Osteocyte (in vitro differentiated cells): Measurements from ENCODE around the gene MLLT3. TPM values are rescaled to one million over a fixed set of nuclear protein-coding genes. Genes with fewer than 3 reads are reported as not detected.

Source experiments
- DNase-seq: peaks from one replicate; pipeline ENCODE4 v3.0.0; 2021; ENCODE audit warnings: mixed read lengths; ENCODE audit not compliant: unreplicated experiment; ENCODE audit errors: extremely low spot score
- H3K27ac Mint-ChIP-seq: one replicate; pipeline ENCODE4 v1.8.0; 2021; ENCODE audit warnings: mild to moderate bottlenecking, mixed read lengths; ENCODE audit not compliant: unreplicated experiment
- H3K27me3 Mint-ChIP-seq: one replicate; pipeline ENCODE4 v1.8.0; 2021; ENCODE audit warnings: mixed read lengths; ENCODE audit not compliant: unreplicated experiment
- H3K36me3 Mint-ChIP-seq: one replicate; pipeline ENCODE4 v1.8.0; 2021; ENCODE audit warnings: mixed read lengths; ENCODE audit not compliant: unreplicated experiment
- H3K4me1 Mint-ChIP-seq: one replicate; pipeline ENCODE4 v1.8.0; 2021; ENCODE audit warnings: mixed read lengths; ENCODE audit not compliant: unreplicated experiment
- H3K4me3 Mint-ChIP-seq: one replicate; pipeline ENCODE4 v1.8.0; 2021; ENCODE audit warnings: mild to moderate bottlenecking, moderate library complexity, mixed read lengths; ENCODE audit not compliant: unreplicated experiment
- H3K9me3 Mint-ChIP-seq: one replicate; pipeline ENCODE4 v1.8.0; 2021; ENCODE audit warnings: mixed read lengths; ENCODE audit not compliant: unreplicated experiment
- total RNA-seq: library from RNA; stranded (reverse); gene quantifications from 2 replicates; pipeline ENCODE4 v1.2.1, GENCODE V29; 2021
- TF ChIP-seq, protein P1 (sequence below): fragments of 200-600 bp; sonication (generic); IDR thresholded peaks from 2 replicates; pipeline ENCODE4 v1.5.0; 2021; ENCODE audit warnings: antibody characterized with exemption, mild to moderate bottlenecking, moderate library complexity

Gene MLLT3
- total RNA-seq, 1 donor from 2014 or later, result 19.5 TPM

DNA sequence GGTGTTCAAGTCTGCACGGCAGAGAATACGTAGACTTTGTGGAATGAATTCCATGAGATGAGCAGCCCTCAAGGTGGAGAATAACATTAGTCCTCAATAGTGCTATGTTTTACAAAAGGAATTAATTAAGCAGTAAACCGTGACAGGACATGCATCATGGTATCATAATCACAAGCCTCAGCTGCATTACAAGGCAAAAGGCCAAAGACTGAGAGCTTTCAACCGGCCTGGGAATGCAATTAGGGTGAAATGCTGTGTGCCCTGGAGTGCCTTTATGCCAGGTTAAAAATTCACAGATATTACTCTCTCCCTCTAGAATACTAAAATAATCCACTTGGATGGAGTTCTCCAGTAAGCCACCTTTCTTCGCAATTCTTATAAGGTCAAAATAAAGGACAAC is 270.6 kb downstream of the MLLT3 start:
- H3K36me3 Mint-ChIP-seq, result peaks cover 22% of the 10 kb centered on the region
- no peaks in the 10 kb centered on the region for H3K27me3 Mint-ChIP-seq
- H3K4me1 Mint-ChIP-seq, result peaks cover 43% of the 10 kb centered on the region
- H3K27ac Mint-ChIP-seq, result no peak overlapping the region
- TF ChIP-seq, protein P1, sequence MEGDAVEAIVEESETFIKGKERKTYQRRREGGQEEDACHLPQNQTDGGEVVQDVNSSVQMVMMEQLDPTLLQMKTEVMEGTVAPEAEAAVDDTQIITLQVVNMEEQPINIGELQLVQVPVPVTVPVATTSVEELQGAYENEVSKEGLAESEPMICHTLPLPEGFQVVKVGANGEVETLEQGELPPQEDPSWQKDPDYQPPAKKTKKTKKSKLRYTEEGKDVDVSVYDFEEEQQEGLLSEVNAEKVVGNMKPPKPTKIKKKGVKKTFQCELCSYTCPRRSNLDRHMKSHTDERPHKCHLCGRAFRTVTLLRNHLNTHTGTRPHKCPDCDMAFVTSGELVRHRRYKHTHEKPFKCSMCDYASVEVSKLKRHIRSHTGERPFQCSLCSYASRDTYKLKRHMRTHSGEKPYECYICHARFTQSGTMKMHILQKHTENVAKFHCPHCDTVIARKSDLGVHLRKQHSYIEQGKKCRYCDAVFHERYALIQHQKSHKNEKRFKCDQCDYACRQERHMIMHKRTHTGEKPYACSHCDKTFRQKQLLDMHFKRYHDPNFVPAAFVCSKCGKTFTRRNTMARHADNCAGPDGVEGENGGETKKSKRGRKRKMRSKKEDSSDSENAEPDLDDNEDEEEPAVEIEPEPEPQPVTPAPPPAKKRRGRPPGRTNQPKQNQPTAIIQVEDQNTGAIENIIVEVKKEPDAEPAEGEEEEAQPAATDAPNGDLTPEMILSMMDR, result no peak
- no peak for DNase-seq
- H3K4me3 Mint-ChIP-seq, result no peak overlapping the region
- no peaks in the 10 kb centered on the region for H3K9me3 Mint-ChIP-seq

DNA sequence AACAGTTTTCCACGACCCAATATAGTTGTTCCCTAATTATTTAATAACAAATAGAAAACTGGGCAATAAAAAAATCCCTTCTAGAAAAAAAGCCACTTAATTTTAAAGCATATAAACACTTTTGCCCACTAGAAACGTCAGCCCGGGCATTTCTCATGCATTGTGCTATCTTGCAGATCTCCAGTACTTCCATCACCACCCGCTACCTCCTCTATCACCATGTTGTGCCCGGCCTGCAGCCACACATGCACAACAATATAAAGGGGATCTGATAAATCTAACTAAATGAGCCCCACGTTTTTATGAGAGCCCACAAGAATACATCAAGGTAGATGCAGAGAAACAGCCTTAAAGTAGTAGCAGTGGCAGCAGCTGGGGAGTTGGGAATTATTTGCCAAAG is 272.7 kb downstream of the MLLT3 start:
- TF ChIP-seq, protein P1, result no peak
- DNase-seq, result no peak

DNA sequence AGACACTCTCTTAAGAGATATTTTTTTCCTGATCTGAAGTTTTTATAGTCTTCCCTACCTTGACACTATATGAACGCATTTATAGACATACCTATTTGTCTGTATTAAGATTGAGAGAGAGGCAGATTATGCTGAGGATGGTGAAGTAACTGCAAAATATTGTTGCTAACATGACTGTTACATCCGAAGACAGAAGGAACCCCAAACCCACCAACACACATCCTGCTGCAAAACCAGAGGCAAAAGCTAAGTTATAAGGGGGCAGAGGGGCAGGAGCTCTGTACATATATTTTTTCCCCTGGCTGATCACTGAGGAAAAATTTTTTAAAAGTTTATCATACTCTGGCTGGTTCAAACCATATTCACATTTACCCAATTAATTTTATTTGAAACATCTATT is 279.0 kb downstream of the MLLT3 start:
- Mint-ChIP-seq H3K27ac (no peak overlapping the region), H3K4me3 (no peak overlapping the region), H3K9me3 (no peaks in the 10 kb centered on the region), H3K36me3 (peaks cover 25% of the 10 kb centered on the region), H3K4me1 (no peaks in the 10 kb centered on the region), H3K27me3 (no peaks in the 10 kb centered on the region)
- TF ChIP-seq, protein P1, result no peak
- no peak for DNase-seq

More for the DNA sequence above, 272.7 kb downstream of the MLLT3 start:
- peaks cover 21% of the 10 kb centered on the region for H3K4me1 Mint-ChIP-seq
- no peaks in the 10 kb centered on the region for H3K9me3 Mint-ChIP-seq
- H3K36me3 Mint-ChIP-seq, result peaks cover 42% of the 10 kb centered on the region
- no peak overlapping the region for H3K27ac Mint-ChIP-seq
- H3K27me3 Mint-ChIP-seq, result no peaks in the 10 kb centered on the region
- no peak overlapping the region for H3K4me3 Mint-ChIP-seq

DNA sequence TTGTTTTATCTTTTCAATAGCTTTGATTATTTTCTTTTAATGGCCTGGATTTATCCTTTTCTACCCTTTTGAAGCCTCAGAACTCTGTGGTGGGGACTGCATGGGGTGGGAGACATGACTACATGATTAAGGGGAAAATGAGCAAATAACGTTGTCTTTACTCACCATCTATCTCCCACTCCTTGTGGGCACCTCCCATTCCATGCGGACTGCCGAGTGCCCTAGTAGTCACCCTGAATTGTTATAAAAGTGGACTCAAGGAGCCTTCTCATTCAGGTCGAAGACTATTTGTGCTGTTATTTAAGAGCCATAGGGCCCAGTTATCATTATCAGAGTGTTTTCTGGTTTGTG is 281.8 kb downstream of the MLLT3 start:
- TF ChIP-seq, protein P1, result no peak
- H3K4me3 Mint-ChIP-seq, result no peak overlapping the region
- H3K27ac Mint-ChIP-seq, result no peak overlapping the region

DNA sequence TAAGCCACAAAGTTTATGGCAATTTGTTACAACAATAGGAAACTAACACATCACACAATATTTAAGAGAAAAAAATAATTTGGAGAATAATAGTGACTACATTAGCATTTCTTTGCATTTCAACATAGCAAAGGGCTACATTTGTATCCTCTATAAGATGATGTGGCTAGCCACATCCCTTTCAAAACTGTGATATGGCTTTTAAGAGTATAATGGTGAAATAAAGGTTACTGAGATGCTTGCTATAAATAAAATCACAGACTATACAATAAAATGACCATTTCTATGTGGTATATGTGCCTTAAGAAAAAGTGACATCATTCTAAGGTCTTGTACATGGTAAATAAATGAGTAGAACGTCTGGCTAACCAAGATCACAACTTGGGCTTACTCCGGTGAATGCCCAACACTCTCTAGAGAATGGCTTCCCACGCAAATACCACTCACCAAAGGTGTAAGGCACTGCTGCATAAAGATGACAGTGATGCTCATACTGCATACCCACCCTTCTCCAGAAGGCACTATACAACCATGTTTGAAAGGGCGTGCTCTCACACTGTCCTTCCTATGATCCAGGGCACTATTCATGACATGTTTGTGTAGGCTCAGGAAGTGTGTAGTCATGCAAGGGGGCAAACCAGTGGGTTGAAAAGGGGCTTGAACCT is 286.5 kb downstream of the MLLT3 start:
- no peaks in the 10 kb centered on the region for H3K4me1 Mint-ChIP-seq
- no peaks in the 10 kb centered on the region for H3K36me3 Mint-ChIP-seq
- TF ChIP-seq, protein P1, result no peak

More for the DNA sequence above, 281.8 kb downstream of the MLLT3 start:
- Mint-ChIP-seq H3K4me1 (no peaks in the 10 kb centered on the region), H3K9me3 (no peaks in the 10 kb centered on the region), H3K36me3 (peaks cover 9% of the 10 kb centered on the region), H3K27me3 (no peaks in the 10 kb centered on the region)
- DNase-seq, result no peak

More for the DNA sequence above, 286.5 kb downstream of the MLLT3 start:
- Mint-ChIP-seq H3K9me3 (peaks cover 5% of the 10 kb centered on the region), H3K4me3 (no peak overlapping the region), H3K27me3 (no peaks in the 10 kb centered on the region), H3K27ac (no peak overlapping the region)
- no peak for DNase-seq
